Hematopoietic multipotent progenitor cell treated with erythropoietin and hydrocortisone succinate and interleukin-3 and kit ligand, for 6 days (in vitro differentiated cells): ENCODE data around the gene GPATCH8.
A peak's percentile ranks its signal among the peaks of the same experiment; 100 is the strongest.

Experiments
- DNase-seq: peaks from one replicate; pipeline ENCODE4 v3.0.0-alpha.2; 2015

The GPATCH8 gene

GRCh38 chr17:44351961-44352827, 151.0 kb downstream of the GPATCH8 start:
- no peak for DNase-seq

DNA sequence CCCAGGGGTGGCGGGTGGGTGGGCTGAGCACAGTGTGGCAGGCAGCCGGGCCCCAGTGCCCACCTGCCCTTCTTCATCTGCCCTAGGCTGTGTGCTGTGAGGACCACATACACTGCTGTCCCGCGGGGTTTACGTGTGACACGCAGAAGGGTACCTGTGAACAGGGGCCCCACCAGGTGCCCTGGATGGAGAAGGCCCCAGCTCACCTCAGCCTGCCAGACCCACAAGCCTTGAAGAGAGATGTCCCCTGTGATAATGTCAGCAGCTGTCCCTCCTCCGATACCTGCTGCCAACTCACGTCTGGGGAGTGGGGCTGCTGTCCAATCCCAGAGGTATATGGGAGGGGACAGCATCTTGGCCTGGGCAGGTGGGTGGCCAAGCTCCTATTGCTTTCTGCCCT, 151.7 kb downstream of the GPATCH8 start:
- DNase-seq = no peak

DNA sequence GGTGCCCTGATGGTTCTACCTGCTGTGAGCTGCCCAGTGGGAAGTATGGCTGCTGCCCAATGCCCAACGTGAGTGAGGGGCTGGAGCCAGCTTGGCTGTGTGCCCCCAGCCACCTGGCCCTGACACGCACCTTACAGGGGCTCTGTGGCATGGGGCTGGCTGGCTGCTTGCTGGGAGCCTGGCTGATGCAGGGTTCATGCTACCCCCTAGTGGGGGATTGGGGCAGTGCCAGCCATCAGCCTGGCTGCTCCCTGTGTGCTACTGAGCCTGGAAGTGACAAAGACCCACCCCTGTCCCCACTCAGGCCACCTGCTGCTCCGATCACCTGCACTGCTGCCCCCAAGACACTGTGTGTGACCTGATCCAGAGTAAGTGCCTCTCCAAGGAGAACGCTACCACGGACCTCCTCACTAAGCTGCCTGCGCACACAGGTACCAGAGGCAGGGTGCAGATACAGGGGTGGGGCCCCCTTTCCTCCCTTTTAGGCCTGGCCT, 152.4 kb downstream of the GPATCH8 start:
- DNase-seq = peak; percentile 88

DNA sequence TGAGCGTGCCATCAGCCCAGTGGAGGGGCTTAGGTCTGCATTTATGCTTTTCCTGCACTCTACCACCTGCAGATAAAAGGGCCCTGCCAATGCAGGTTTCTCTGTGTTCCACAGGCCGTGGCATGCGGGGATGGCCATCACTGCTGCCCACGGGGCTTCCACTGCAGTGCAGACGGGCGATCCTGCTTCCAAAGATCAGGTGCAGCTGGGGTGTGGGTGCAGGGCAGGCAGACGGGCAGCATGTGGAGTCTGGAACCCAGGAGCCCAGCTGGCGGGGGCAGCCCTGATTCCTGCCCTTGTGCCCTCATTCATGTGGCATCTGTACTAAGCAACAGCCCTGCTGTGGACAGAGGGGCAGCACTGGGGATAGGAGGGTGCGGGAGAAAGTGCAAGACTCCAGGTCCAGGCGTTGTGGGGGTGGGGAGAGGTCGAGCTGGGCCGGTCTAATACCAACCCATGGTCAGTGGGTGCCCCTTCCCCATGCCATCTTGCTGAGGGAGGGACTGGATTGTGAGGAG, 153.6 kb downstream of the GPATCH8 start:
- no peak for DNase-seq

DNA sequence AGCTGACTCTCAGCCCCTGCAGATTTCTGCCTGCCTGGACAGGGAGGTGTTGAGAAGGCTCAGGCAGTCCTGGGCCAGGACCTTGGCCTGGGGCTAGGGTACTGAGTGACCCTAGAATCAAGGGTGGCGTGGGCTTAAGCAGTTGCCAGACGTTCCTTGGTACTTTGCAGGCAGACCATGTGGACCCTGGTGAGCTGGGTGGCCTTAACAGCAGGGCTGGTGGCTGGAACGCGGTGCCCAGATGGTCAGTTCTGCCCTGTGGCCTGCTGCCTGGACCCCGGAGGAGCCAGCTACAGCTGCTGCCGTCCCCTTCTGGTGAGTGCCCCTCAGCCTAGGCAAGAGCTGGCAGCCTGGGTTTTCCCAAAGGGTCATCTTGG, 154.2 kb downstream of the GPATCH8 start:
- DNase-seq = no peak

- peak; percentile 46 for DNase-seq
These were observed 154.8 kb downstream of the GPATCH8 start for GRCh38 chr17:44348234-44348987.
